Measurements from ENCODE around the gene GATAD2B. TPM values are rescaled to one million over a fixed set of nuclear protein-coding genes. Genes with fewer than 3 reads are reported as not detected.

Gene GATAD2B
- total RNA-seq, 1 donor from 2014 or later, result 4.2 TPM

GRCh38 chr1:153763365-153764225 lies 159.2 kb downstream of the GATAD2B start:
- peak; percentile 66 for DNase-seq (ENCODE audit: low read depth, low spot score)

GRCh38 chr1:153760440-153760839 lies 162.3 kb downstream of the GATAD2B start:
- no peak for DNase-seq (ENCODE audit: low read depth, low spot score)

Other genes with a start within 250 kb of the GATAD2B start
- 18.5 and 33.1 TPM in 2 replicates for gene NPR1, start 244.3 kb downstream of the GATAD2B start, total RNA-seq
- 20.7 and 37.0 TPM in 2 replicates for gene INTS3, start 194.9 kb downstream of the GATAD2B start, total RNA-seq
- 24.5 and 26.0 TPM in 2 replicates for gene SLC27A3, start 147.6 kb downstream of the GATAD2B start, total RNA-seq
- gene DENND4B, start 23.7 kb upstream of the GATAD2B start, total RNA-seq, result 11.9 and 14.7 TPM in 2 replicates
- gene CRTC2, start 35.6 kb upstream of the GATAD2B start, total RNA-seq, result 2.4 and 2.8 TPM in 2 replicates
- 102 and 132 TPM in 2 replicates for gene SLC39A1, start 40.6 kb upstream of the GATAD2B start, total RNA-seq
- gene CREB3L4, start 44.9 kb upstream of the GATAD2B start, total RNA-seq, result 7.6 and 10.0 TPM in 2 replicates
- gene JTB, start 54.7 kb upstream of the GATAD2B start, total RNA-seq, result 97.2 and 145 TPM in 2 replicates
- gene RAB13, start 63.4 kb upstream of the GATAD2B start, total RNA-seq, result 74.8 and 92.5 TPM in 2 replicates
- 917 and 1,559 TPM in 2 replicates for gene RPS27, start 67.8 kb upstream of the GATAD2B start, total RNA-seq
- 0.07 and 0.11 TPM in 2 replicates for gene NUP210L, start 232.1 kb upstream of the GATAD2B start, total RNA-seq